Stimulated activated CD8-positive, alpha-beta memory T cell treated with anti-CD3 and anti-CD28 coated beads, Interleukin-15, amount 100 ng/mL, for 48 hours (primary cell): ENCODE measurements around the gene DCST2.

ENCODE experiments used
- DNase-seq, 2 donors: peaks; one replicate each; pipeline ENCODE4 v3.0.0-alpha.2; 2020; ENCODE audit warnings: low read depth in 2 of 2

Gene DCST2

GRCh38 chr1:154975409-154976059 lies 58.0 kb downstream of the DCST2 start:
- DNase-seq: peak; percentile 61 to 70

- peak; percentile 90 to 91 for DNase-seq
These were observed 58.7 kb downstream of the DCST2 start for GRCh38 chr1:154974808-154975408.

DNA sequence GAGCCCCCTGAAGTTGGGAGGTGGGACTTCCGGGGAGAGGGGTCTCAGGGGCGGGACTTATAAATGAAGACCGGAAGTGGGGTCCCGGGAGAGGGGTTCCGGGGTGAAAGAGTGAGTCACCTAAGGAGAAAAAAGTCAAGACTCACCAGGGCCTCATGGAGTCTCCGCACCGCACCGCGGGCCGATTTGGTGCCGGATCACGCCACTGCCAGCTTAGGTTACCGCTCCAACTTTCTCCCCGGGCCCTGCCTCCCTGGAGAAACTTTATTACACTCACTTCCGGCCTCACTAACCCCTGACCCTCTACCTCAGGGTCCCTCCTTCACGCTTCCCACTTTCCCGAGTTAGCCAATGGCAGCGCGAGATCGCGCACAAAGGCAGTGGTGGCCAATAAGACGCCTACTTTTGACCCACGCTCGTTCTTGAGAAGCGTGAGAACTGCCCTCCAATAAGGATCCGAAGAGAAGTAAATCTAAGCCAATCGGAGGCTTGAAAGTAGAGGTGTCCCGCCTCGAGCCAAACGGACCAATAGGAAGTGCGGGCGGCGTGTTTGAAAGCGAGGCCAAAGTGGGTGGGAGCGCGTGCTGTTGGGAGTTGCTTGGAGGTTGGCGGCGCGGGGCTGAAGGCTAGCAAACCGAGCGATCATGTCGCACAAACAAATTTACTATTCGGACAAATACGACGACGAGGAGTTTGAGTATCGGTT lies 59.3 kb downstream of the DCST2 start, which contains the start of gene CKS1B:
Gene CKS1B, plus strand, starts transcription at position 580 of the 706 bp plus-strand sequence. Its CDS starts 65 bp downstream, at position 645.
- DNase-seq: peak; percentile 90 to 92

DNA sequence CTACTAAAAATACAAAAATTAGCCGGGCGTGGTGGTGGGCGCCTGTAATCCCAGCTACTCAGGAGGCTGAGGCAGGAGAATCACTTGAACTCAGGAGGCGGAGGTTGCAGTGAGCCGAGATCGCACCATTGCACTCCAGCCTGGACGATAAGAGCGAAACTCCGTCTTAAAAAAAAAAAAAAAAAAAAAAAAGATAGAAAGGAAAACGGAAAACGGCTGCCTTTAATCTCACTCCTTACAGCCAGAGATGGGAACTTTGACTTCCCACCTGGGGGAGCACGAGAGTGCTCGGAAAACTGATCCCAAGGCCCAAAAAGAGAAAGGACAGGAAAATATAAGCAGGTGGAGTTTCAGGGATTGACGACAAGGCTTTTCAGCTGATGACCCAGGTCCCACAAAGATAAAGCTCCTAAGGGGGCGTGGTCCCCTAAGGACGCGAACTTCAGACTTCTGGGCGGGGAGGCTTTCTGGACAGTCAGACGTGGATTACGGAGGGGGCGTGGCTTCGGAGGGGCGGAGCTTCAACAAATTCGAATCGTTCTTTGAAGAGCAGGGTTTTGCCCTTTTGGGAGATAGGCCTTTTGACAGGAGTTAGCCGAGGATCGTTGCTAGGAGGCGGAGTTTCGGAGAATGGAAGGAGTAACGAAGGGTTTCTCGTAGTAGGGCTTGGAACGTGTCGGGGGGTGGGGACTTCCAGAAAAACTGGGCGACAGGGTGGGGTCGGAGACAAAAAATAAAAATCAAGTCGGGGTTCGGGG lies 60.1 kb downstream of the DCST2 start:
- DNase-seq: peak; percentile 86 to 90

GRCh38 chr1:154972517-154973343 lies 60.9 kb downstream of the DCST2 start:
- no peak for DNase-seq

GRCh38 chr1:154972213-154972516 lies 61.4 kb downstream of the DCST2 start:
- no peak for DNase-seq

DNA sequence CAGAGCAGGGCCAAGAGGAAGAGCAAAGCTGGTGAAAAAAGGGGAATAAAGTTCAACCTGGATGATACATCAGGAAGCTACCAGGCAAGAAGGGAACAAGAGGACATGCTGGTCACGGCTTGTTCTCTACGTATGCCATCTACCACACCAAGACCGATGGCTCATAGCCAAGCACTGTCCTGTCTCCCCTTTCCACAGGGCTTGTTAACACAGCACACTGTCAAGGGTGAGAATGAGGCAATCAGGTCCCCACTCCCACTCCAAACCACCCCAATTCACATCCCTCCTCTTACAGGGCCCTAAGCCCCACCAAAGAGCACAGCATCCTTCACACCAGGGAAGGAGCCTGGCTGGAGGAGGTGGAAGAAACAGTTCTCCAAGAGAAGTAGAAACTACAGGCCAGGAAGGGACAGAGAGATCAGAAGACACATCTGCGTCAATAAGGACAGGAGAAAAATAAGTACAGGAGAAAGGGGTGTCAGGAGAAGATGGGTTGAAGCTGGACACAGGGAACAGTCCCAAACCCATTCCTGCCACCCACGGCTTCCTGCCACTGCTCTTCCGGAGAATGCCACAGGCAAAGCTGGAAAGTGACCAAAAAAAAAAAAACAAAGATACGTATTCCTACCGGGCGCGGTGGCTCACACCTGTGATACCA lies 62.1 kb downstream of the DCST2 start:
- no peak for DNase-seq

DNA sequence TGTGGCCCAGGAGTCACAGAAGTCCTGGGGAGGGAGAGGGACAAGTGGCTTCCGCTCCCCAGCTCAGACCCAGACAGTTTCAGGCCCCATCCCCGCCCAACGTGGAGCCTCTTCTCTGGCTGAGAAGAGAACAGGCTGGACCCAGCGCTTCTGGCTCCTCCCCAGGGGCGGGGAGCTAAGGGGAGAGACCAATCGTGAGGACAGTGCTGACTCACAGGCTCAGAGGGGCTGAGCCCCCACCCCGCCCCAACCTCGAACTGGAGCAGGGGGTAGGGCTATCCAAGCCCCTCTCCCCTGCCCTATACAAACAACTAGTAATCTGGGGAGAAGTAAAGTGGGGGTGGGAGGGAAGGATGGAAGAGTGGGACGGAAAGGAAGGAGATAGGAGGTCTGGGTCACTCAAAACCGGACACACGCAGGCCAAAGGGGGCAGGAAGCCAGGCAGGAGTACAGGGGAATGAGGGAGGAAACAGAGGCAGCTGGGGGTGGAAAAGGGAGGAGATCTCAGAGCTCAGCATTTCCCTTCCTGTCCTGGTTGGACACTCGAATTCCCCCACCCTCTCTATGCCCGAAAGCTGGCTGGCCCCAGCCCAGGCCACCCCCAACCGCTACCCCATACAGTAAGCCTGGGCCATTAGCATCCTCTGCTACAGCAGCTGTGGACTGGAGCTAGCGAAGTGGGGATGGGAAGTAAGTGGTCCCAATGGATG lies 62.8 kb downstream of the DCST2 start, which contains the start of gene SHC1:
Gene SHC1, minus strand, starts transcription at position 117 of the 710 bp plus-strand sequence. CDS start 221 bp downstream, outside the sequence.
- DNase-seq: no peak

- DNase-seq: no peak
These were observed 63.6 kb downstream of the DCST2 start for GRCh38 chr1:154969860-154970452.

DNA sequence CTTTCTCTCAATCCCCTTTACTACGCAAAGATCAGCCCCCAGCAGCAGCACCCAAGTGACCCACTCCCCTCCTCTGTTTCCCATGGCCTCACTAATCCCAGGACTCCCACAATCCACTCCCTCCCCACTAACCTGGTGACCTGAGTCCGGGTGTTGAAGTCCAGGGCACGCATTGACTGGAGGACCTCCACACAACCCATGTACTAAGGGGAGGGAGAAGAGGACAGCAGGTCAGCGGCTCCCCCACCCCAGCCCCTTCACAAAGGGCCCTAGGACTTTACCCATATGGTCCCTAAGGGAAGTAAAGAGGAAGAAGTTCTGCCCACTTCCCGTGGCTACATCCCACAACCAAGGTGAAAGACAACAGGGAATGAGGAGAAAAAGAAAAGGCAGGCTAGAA lies 64.3 kb downstream of the DCST2 start:
- DNase-seq: no peak

DNA sequence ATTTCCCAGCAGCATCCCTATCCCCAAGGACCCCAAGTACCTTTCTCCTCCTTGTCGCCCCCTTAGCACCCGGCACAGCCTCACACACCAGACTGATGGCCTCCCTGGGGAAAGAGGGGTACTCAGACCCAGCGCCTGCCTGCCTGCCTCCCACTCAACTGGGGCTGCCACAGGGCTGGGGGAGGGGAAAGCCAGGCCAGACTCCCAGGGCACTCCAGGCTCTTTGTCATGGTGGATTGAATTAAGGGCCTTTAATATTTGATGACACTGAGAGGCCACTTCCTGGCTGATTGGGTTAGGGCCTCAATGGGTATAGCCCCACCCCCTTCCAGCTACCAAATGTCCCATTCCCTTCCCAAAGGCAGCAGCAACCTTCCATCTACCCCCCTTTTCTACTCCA lies 64.8 kb downstream of the DCST2 start:
- DNase-seq: no peak
